Ishikawa (cell line): Measurements from ENCODE around the gene TBCEL.

Experiments
- EGR1 ChIP-seq: IDR thresholded peaks from 2 replicates; pipeline ENCODE4 v1.6.1; 2012
- FOXM1 ChIP-seq: IDR thresholded peaks from 2 replicates; pipeline ENCODE4 v1.6.1; 2012; ENCODE audit warnings: low read depth, borderline replicate concordance
- NFIC ChIP-seq: IDR thresholded peaks from 2 replicates; pipeline ENCODE4 v1.6.1; 2012
- TAF1 ChIP-seq: IDR thresholded peaks from 2 replicates; pipeline ENCODE4 v1.6.1; 2012; ENCODE audit warnings: low read depth, mild to moderate bottlenecking
- TEAD4 ChIP-seq: IDR thresholded peaks from 2 replicates; pipeline ENCODE4 v1.6.1; 2012
- TF ChIP-seq, protein P1 (sequence below): IDR thresholded peaks from 2 replicates; pipeline ENCODE4 v1.6.1; 2012
- TF ChIP-seq, protein P2 (sequence below): IDR thresholded peaks from 2 replicates; pipeline ENCODE4 v1.6.1; 2012; ENCODE audit warnings: low read depth, mild to moderate bottlenecking
- TF ChIP-seq, protein P3 (sequence below): IDR thresholded peaks from 2 replicates; pipeline ENCODE4 v1.6.1; 2012

DNA sequence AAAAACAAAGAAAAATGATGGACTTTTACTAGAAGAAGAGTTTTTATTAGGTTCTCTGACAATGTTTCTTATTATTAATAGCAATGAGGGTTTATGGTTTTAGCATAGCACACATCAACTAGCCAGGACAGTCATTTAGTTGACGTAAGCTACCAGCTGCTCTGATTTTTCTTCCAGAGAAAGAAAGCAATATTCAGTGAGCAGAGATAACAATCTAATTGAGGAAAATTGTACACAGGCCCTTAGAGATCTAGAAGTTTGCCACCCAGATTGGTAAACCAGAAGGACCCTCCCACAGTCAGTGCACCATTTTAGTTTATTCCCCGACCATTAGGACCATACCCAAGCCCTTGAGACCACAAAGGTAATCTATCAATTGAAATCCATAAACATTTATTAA is 28.7 kb upstream of the TBCEL start:
- TF ChIP-seq FOXM1 (no peak), NFIC (no peak), TEAD4 (no peak), TAF1 (no peak), EGR1 (no peak)
- TF ChIP-seq, protein P1, sequence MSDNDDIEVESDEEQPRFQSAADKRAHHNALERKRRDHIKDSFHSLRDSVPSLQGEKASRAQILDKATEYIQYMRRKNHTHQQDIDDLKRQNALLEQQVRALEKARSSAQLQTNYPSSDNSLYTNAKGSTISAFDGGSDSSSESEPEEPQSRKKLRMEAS, result no peak
- TF ChIP-seq, protein P2, sequence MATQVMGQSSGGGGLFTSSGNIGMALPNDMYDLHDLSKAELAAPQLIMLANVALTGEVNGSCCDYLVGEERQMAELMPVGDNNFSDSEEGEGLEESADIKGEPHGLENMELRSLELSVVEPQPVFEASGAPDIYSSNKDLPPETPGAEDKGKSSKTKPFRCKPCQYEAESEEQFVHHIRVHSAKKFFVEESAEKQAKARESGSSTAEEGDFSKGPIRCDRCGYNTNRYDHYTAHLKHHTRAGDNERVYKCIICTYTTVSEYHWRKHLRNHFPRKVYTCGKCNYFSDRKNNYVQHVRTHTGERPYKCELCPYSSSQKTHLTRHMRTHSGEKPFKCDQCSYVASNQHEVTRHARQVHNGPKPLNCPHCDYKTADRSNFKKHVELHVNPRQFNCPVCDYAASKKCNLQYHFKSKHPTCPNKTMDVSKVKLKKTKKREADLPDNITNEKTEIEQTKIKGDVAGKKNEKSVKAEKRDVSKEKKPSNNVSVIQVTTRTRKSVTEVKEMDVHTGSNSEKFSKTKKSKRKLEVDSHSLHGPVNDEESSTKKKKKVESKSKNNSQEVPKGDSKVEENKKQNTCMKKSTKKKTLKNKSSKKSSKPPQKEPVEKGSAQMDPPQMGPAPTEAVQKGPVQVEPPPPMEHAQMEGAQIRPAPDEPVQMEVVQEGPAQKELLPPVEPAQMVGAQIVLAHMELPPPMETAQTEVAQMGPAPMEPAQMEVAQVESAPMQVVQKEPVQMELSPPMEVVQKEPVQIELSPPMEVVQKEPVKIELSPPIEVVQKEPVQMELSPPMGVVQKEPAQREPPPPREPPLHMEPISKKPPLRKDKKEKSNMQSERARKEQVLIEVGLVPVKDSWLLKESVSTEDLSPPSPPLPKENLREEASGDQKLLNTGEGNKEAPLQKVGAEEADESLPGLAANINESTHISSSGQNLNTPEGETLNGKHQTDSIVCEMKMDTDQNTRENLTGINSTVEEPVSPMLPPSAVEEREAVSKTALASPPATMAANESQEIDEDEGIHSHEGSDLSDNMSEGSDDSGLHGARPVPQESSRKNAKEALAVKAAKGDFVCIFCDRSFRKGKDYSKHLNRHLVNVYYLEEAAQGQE, result no peak
- TF ChIP-seq, protein P3, sequence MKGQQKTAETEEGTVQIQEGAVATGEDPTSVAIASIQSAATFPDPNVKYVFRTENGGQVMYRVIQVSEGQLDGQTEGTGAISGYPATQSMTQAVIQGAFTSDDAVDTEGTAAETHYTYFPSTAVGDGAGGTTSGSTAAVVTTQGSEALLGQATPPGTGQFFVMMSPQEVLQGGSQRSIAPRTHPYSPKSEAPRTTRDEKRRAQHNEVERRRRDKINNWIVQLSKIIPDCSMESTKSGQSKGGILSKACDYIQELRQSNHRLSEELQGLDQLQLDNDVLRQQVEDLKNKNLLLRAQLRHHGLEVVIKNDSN, result no peak
